OCI-M1 (cell line): ENCODE measurements around the gene GFRA1.

Source experiments
- DNase-seq: peaks from one replicate; lab custom pipeline; 2025; lab: John Stamatoyannopoulos, UW

The GFRA1 gene

GRCh38 chr10:116101616-116102315, 171.2 kb downstream of the GFRA1 start:
- DNase-seq, result no peak

DNA sequence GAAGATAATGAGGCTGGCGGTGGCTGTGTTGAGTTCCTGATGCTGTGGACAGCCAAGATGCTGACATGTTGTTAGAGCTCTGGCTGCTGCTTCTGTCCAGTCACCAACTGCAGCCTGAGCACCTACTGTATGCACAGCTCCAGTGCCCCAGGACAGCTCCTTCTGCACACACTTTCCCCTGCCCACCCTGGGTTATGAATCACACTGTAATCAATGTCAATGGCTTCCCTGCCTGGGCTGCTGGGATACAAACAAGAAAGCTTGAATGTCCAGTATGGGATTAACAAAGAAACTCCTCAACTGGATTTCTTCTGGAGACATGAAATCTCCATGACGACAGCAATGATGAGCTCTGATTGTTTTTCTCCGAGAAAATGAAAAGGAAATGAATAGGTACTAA, 172.0 kb downstream of the GFRA1 start:
- DNase-seq, result no peak

- no peak for DNase-seq
These were observed 174.0 kb downstream of the GFRA1 start for GRCh38 chr10:116099023-116099420.

DNA sequence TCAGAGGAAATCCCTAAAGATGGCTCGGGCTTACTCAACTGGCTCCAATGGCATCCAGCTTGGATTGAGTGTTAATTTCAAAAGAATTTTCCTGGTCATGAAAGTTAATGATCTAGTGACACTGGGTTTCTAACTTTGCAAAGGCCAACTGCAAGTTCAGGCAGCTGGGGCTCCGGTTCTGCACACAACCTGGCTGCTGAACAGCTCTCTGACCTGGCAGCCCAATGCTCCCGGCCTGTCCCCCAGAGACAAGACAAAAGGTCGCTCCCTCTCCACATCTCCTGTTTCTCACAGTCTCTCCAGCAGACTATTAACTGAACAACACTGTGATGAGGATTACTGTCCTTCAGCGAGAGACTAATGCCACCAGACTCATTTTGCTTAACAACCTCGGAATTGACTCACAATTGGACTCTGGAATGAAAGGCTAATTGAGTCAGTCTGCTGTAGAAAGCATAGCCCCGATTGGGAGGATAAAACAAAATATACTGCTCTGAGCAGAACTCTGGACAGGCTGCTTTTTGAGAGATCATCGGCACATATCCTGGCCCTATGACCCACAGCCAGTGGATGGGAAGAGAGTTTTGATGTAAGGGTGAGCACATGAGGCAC, 174.5 kb downstream of the GFRA1 start:
- no peak for DNase-seq

DNA sequence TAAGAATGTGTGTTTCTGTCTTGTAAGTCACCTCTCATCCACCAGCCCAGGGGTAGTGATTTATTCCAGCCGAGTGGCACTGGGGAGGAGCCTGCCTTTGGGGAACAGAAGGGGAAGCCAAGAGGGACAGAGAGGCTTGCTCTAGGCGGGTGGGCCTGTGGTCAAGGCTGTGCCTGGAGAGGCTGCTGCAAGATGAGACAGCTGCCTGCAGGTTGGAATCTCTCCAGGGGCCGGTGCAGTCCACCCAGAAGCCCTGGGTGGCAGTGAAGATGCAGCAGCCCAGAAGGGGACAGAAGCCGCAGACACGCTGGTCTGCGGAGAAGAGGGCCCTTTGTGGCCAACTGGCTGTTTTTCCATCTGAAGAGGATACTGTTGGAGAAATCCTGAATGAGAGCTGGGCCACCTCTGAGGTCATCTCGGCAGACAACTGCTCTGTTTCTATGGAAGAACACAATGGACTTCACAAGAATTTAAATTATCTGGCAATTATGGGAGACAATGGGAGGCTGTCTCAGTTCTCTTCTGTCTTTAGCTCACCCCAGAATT, 175.7 kb downstream of the GFRA1 start:
- no peak for DNase-seq

DNA sequence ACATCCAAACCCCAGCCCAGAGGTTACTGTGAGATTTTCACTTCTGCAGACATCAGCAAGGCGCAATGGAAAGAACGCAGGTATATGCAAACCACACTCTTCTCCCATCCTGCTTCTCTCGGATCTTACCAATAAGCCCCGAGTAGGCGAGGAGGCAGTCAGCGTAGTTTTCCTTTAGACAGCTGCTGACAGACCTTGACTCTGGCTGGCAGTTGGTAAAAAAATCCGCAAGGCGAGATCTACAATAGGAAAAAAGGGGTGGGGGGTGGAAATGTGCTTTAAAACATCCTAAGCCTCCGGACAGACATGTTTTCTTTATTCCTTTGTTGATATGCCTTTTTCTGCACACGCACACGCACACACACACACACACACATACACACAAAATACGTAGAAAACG, 176.5 kb downstream of the GFRA1 start:
- DNase-seq, result no peak

- DNase-seq, result no peak
These were observed 178.7 kb downstream of the GFRA1 start for GRCh38 chr10:116094356-116094755.

DNA sequence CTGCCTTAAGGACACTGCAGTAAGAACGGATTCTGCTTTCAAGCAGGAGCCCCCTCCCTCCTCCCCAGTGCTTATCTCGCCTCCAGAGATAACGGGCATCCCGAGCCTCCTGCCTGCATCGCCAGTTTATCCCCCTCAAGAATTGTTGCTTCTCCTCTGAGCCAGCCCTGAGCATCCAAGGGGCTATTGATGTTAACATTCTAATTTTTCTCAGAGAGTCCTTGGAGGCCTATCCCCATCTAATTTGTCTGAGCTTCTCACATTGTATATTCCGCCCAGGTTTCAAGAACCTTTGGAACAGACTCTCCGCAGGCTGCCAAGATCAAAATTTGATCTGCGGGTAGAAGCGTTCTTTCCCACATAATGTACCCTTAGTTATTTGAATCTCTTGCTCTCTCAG, 180.0 kb downstream of the GFRA1 start:
- no peak for DNase-seq

- DNase-seq, result no peak
These were observed 184.0 kb downstream of the GFRA1 start for GRCh38 chr10:116088985-116089384.

GRCh38 chr10:116085323-116085722, 187.7 kb downstream of the GFRA1 start:
- DNase-seq, result no peak

- no peak for DNase-seq
These were observed 188.8 kb downstream of the GFRA1 start for GRCh38 chr10:116084161-116084560.

DNA sequence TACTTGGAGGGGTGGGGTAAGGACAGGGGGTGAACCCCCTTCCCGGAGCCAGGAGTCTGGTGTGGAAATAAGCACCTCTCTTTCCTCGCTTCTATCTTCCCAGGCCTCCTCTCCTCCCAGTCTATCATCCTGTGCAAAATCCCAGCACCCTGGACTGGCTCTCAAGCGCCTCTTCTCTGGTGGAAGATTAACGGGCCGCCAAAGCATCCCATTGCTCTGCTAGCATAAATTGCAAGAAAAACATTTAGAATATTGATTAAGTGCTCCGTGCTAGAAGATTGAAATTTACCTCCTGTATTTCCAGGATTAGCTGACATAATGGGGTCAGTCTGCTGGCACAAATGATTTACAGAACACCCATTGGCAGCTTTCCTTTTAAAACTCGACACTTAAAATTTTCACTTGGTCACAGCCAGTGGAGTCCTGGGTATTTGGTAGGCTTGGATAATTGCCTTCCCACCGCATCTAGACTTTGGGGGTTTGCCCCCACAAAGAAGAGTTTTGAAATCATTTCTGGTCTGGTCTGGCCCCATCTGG, 189.7 kb downstream of the GFRA1 start:
- no peak for DNase-seq

- no peak for DNase-seq
These were observed 190.2 kb downstream of the GFRA1 start for GRCh38 chr10:116082762-116083161.

- DNase-seq, result no peak
These were observed 190.8 kb downstream of the GFRA1 start for GRCh38 chr10:116082206-116082605.

GRCh38 chr10:116080553-116080952, 192.5 kb downstream of the GFRA1 start:
- DNase-seq, result no peak

GRCh38 chr10:116079355-116079754, 193.7 kb downstream of the GFRA1 start:
- DNase-seq, result no peak

- DNase-seq, result no peak
These were observed 196.4 kb downstream of the GFRA1 start for GRCh38 chr10:116076621-116077020.

- no peak for DNase-seq
These were observed 199.5 kb downstream of the GFRA1 start for GRCh38 chr10:116073510-116073909.

GRCh38 chr10:116073001-116073400, 200.0 kb downstream of the GFRA1 start:
- no peak for DNase-seq

- DNase-seq, result no peak
These were observed 201.4 kb downstream of the GFRA1 start for GRCh38 chr10:116071453-116072148.

GRCh38 chr10:116070743-116071320, 202.2 kb downstream of the GFRA1 start:
- no peak for DNase-seq

- no peak for DNase-seq
These were observed 203.2 kb downstream of the GFRA1 start for GRCh38 chr10:116069856-116070255.
